GM12892 (cell line): ENCODE results near the gene SLC24A5.

Experiments used
- DNase-seq: peaks from one replicate; pipeline ENCODE4 v3.0.0; 2011; ENCODE audit not compliant: insufficient read length
- FAIRE-seq: peaks from 2 replicates; lab custom pipeline; 2011; peaks lifted over from hg19 to GRCh38; lab: Jason Lieb, UNC
- POLR2A ChIP-seq: IDR thresholded peaks from 2 replicates; pipeline ENCODE4 v1.6.1; 2011; ENCODE audit warnings: low read depth, low read length, control low read depth
- POLR2AphosphoS5 ChIP-seq: IDR thresholded peaks from 2 replicates; pipeline ENCODE4 v1.6.1; 2011; ENCODE audit warnings: low read depth, low read length, control low read depth
- TAF1 ChIP-seq: IDR thresholded peaks from 2 replicates; pipeline ENCODE4 v1.6.1; 2011; ENCODE audit warnings: low read depth, mild to moderate bottlenecking, control low read depth, low read length, borderline replicate concordance

SLC24A5 gene

DNA sequence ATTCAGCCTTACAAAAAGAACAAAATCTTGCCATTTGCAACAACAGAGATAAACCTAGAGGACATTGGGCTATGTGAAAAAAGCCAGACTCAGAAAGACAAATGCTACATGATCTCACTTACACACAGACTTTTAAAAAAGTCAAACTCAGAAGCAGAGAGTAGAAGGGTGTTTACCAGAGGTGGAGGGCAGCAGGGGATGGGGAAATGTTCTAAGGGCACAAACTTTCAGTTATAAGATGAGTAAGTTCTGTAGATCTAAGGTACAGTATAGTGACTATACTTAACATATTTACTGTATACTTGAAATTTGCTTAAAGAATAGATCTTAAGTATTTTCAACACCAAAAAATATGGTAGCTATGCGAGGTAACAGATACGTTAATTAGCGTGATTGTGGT lies 54.3 kb downstream of the SLC24A5 start:
- DNase-seq, result no peak
- TF ChIP-seq POLR2AphosphoS5 (no peak), POLR2A (no peak), TAF1 (no peak)
- FAIRE-seq, result peak; percentile 14

- no peak for DNase-seq
- TF ChIP-seq POLR2AphosphoS5 (no peak), TAF1 (no peak), POLR2A (no peak)
- FAIRE-seq, result no peak
Measured at GRCh38 chr15:48176112-48176511, 55.3 kb downstream of the SLC24A5 start.

DNA sequence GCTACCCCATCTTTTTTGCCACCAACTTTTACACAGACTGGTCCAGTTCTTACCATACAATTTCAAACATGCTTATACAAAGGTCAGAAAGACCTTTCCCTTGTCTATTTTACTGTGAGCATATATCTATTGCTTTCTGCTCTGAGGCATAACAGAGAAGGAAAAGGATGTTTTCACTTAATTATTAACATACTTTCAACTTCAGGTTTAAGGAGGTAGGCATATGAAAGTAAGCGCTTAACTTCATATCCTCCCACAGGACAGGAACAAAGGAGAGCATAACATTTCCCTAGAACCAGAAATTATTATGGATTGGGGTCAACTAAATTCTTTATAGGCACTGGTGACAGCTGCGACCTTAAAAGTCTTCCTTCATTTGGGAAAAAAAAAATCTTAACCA lies 56.2 kb downstream of the SLC24A5 start:
- TF ChIP-seq TAF1 (no peak), POLR2A (no peak)
- DNase-seq, result no peak
- no peak for FAIRE-seq

GRCh38 chr15:48177383-48177765 lies 56.6 kb downstream of the SLC24A5 start:
- FAIRE-seq (peak; percentile 81), DNase-seq (no peak)
- TF ChIP-seq TAF1 (no peak), POLR2AphosphoS5 (no peak), POLR2A (no peak)

GRCh38 chr15:48177766-48178647 lies 57.2 kb downstream of the SLC24A5 start, which contains the start of gene MYEF2:
MYEF2 (minus strand) TSS chr15:48178295; CDS start chr15:48178237, 58 bp downstream.
- peak; percentile 36 for FAIRE-seq

DNA sequence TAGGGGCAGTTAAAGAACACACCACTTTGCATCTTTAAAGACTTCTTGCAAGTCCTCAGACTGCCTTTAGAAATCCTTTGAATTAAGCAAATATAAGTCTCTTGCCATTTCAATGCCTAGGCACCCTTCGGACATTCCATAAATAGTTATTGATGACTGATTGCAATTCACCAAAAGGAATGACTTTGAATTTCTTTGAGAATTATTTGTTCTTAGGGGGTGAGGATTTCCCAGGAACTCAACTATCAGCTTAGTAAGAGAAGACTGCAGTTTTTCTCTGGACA lies 57.8 kb downstream of the SLC24A5 start:
- TF ChIP-seq POLR2A (no peak), POLR2AphosphoS5 (no peak)
- no peak for FAIRE-seq
- no peak for DNase-seq

More at GRCh38 chr15:48177766-48178647, 57.2 kb downstream of the SLC24A5 start, which contains the start of gene MYEF2:
- TF ChIP-seq POLR2A (peak; percentile 57; the same call in 1 of the 2 replicates), POLR2AphosphoS5 (no peak), TAF1 (0 out of 2 replicates have a peak, but pooled peaks have one; percentile 47)
- DNase-seq, result peak; percentile 61

DNA sequence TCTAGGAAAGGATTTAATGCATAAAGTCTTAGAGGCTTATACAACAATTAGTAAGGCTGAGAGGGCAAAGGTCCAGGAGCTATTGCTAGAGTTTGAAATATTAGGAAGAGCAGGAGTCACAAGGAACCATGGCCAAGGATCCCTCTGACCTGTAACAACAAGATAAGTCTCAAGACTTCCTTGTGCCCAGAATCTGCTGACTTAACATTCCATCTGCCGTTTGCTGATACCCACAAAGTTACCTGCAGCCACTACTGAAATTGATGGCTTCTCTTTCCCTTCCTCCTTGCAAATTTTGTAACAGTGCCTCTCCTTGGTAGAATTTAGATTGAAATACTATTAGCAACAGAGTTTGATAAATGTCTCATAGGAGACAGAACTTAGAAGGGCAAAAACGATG lies 62.0 kb downstream of the SLC24A5 start:
- FAIRE-seq, result no peak

DNA sequence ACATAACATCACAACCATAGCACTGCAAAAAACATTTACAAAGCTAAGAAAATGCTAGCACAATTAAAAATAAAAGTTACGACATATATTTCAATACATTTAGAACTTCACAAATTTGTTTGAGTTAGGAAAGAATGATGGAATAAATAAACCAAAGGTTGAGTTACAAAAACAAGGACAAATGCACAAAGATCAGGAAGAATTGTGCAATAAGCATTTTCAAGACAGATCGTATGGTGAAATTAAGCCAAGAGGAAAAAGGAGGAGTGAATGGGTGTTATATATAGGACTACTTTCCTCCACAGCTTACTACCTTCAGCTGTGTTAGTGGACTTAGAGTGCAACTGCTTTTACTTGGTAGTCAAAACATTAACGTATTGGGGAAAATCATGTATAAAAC lies 64.7 kb downstream of the SLC24A5 start:
- no peak for FAIRE-seq

More for the DNA sequence above, 62.0 kb downstream of the SLC24A5 start:
- DNase-seq, result no peak
- no peak for TF ChIP-seq POLR2AphosphoS5
- TF ChIP-seq TAF1, result no peak
- TF ChIP-seq POLR2A, result no peak

GRCh38 chr15:48186271-48186670 lies 65.5 kb downstream of the SLC24A5 start:
- FAIRE-seq (no peak), DNase-seq (no peak)
- TF ChIP-seq POLR2A (no peak), POLR2AphosphoS5 (no peak), TAF1 (no peak)

More for the DNA sequence above, 64.7 kb downstream of the SLC24A5 start:
- TF ChIP-seq TAF1 (no peak), POLR2AphosphoS5 (no peak), POLR2A (no peak)
- DNase-seq, result no peak

GRCh38 chr15:48190932-48191573 lies 70.3 kb downstream of the SLC24A5 start:
- no peak for TF ChIP-seq POLR2AphosphoS5
- TF ChIP-seq TAF1, result no peak
- no peak for TF ChIP-seq POLR2A
- DNase-seq (no peak), FAIRE-seq (no peak)

GRCh38 chr15:48191574-48192225 lies 70.9 kb downstream of the SLC24A5 start, which contains the start of gene CTXN2:
CTXN2 (plus strand) TSS chr15:48191665; CDS start chr15:48201301, 9,636 bp downstream.
- FAIRE-seq (no peak), DNase-seq (no peak)
- TF ChIP-seq POLR2AphosphoS5, result no peak
